GM19395 (cell line): ENCODE data around the gene KLK4.

ENCODE experiments used
- ATAC-seq: cut with Tn5 transposase; IDR thresholded peaks from one replicate; pipeline ENCODE4 v1.9.1; 2021; ENCODE audit warnings: mild to moderate bottlenecking, moderate library complexity; ENCODE audit not compliant: unreplicated experiment

The KLK4 gene

GRCh38 chr19:50882188-50882587 is 29.0 kb downstream of the KLK4 start:
- no peak for ATAC-seq

- no peak for ATAC-seq
Observed at GRCh38 chr19:50880241-50880640, 31.0 kb downstream of the KLK4 start.

DNA sequence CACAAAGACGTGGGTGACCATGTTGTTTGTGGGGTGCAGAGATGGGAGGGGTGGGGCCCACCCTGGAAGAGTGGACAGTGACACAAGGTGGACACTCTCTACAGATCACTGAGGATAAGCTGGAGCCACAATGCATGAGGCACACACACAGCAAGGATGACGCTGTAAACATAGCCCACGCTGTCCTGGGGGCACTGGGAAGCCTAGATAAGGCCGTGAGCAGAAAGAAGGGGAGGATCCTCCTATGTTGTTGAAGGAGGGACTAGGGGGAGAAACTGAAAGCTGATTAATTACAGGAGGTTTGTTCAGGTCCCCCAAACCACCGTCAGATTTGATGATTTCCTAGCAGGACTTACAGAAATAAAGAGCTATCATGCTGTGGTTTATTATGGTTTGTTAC is 32.3 kb downstream of the KLK4 start:
- no peak for ATAC-seq

GRCh38 chr19:50877338-50877737 is 33.9 kb downstream of the KLK4 start:
- ATAC-seq = no peak

DNA sequence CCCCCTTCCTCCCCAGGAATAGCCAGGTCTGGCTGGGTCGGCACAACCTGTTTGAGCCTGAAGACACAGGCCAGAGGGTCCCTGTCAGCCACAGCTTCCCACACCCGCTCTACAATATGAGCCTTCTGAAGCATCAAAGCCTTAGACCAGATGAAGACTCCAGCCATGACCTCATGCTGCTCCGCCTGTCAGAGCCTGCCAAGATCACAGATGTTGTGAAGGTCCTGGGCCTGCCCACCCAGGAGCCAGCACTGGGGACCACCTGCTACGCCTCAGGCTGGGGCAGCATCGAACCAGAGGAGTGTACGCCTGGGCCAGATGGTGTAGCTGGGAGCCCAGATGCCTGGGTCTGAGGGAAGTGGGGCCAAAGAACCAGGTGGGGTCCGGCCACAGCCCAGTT is 34.7 kb downstream of the KLK4 start:
- no peak for ATAC-seq

- ATAC-seq = no peak
Observed at GRCh38 chr19:50875795-50876422, 35.3 kb downstream of the KLK4 start.

DNA sequence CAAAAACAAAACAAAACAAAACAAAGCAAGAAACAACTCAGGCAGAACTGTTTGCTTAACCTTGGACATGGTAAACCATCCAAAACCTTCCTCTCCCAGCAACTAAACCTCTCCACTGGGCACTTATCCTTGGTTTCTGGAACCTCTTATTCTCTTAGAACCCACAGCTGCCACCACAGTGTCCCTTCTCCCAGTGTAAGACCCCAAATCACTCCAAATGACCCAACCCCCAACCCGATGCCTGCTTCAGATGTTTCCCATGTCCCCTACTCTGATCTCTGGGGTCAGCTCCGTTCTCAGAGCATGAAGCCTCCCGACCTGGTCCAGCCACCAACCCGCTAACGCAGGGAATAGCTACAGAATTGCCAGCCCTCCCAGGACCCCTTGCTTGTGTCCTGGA is 37.0 kb downstream of the KLK4 start:
- no peak for ATAC-seq

GRCh38 chr19:50873056-50873455 is 38.1 kb downstream of the KLK4 start, which contains the start of gene KLK2:
Gene KLK2, plus strand, starts transcription at chr19:50873439. Its CDS starts 35 bp downstream, at chr19:50873474.
- no peak for ATAC-seq

GRCh38 chr19:50870417-50871089 is 40.6 kb downstream of the KLK4 start:
- no peak for ATAC-seq

DNA sequence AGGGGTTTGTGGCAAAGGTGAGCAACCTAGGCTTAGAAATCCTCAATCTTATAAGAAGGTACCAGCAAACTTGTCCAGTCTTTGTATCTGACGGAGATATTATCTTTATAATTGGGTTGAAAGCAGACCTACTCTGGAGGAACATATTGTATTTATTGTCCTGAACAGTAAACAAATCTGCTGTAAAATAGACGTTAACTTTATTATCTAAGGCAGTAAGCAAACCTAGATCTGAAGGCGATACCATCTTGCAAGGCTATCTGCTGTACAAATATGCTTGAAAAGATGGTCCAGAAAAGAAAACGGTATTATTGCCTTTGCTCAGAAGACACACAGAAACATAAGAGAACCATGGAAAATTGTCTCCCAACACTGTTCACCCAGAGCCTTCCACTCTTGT is 41.7 kb downstream of the KLK4 start:
- ATAC-seq = no peak

DNA sequence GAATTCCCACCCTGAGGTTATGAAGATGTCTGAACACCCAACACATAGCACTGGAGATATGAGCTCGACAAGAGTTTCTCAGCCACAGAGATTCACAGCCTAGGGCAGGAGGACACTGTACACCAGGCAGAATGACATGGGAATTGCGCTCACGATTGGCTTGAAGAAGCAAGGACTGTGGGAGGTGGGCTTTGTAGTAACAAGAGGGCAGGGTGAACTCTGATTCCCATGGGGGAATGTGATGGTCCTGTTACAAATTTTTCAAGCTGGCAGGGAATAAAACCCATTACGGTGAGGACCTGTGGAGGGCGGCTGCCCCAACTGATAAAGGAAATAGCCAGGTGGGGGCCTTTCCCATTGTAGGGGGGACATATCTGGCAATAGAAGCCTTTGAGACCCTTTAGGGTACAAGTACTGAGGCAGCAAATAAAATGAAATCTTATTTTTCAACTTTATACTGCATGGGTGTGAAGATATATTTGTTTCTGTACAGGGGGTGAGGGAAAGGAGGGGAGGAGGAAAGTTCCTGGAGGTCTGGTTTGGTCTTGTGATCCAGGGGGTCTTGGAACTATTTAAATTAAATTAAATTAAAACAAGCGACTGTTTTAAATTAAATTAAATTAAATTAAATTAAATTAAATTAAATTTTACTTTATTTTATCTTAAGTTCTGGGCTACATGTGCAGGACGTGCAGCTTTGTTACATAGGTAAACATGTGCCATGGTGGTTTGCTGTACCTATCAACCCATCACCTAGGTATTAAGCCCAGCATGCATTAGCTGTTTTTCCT is 49.5 kb downstream of the KLK4 start:
- no peak for ATAC-seq

- ATAC-seq = no peak
Observed at GRCh38 chr19:50861010-50861409, 50.2 kb downstream of the KLK4 start.

GRCh38 chr19:50859849-50860248 is 51.3 kb downstream of the KLK4 start:
- ATAC-seq = no peak

- ATAC-seq = no peak
Observed at GRCh38 chr19:50858886-50859285, 52.3 kb downstream of the KLK4 start.

GRCh38 chr19:50857366-50857765 is 53.8 kb downstream of the KLK4 start:
- ATAC-seq = no peak
